ENCODE data around the gene PEMT.
"Not testable (repeated sequence)": the region's sequence is repeated elsewhere in the genome, so short reads cannot be mapped to it uniquely, and the experiment has no call there.

GRCh38 chr17:17639661-17640270 lies 48.3 kb upstream of the PEMT start:
- TF ChIP-seq BCL11A (IDR thresholded peaks at IDR 0.05; ENCODE audit: low read depth in 2 of 2, low read length in 2 of 2); GABPA (IDR thresholded peaks at IDR 0.05; ENCODE audit: borderline replicate concordance, insufficient read depth, low read length); CTCF (IDR thresholded peaks at IDR 0.05; ENCODE audit: control extremely low read depth in 1 of 3, insufficient read depth in 1 of 3, low read depth in 1 of 3, low read length in 3 of 3); RFX5 (IDR thresholded peaks at IDR 0.05; ENCODE audit: borderline replicate concordance, low read depth, low read length): not testable (repeated sequence)

Measured in H1 (cell line).